Panc1 (cell line): ENCODE measurements around the gene CREBBP. TPM values are rescaled to one million over a fixed set of nuclear protein-coding genes. Genes with fewer than 3 reads are reported as not detected.

ENCODE experiments used
- ATAC-seq: fragments of 200-7000 bp; cut with Tn5 transposase; 2 replicates; pipeline ENCODE4 v1.9.1; 2020; ENCODE audit warnings: mild to moderate bottlenecking, moderate library complexity
- BruUV-seq: library from RNA; stranded (reverse); fragments of 400-500 nt; replicated peaks from 2 replicates; lab custom pipeline; 2021; lab: Mats Ljungman, UMichigan
- CTCF ChIA-PET: fragments of 300-600 bp; sonication (Branson Sonifier 250); formaldehyde crosslinking; loops from one replicate; lab custom pipeline; 2022; ENCODE audit warnings: antibody characterized with exemption; lab: Charles Lee
- POLR2A ChIA-PET: fragments of 300-600 bp; sonication (Branson Sonifier 250); formaldehyde crosslinking; loops from one replicate; lab custom pipeline; 2022; ENCODE audit warnings: antibody characterized with exemption; lab: Charles Lee
- DNase-seq: peaks from one replicate; pipeline ENCODE4 v3.0.0-alpha.2; 2010; ENCODE audit warnings: low read depth, low spot score
- H3K27ac ChIP-seq: 2 replicates; pipeline ENCODE4 v1.5.1; 2011; ENCODE audit warnings: mild to moderate bottlenecking, low read length, inconsistent platforms
- H3K27me3 ChIP-seq: fragments of 200-500 bp; sonication (Bioruptor generic); 2 replicates; pipeline ENCODE4 v1.6.0; 2014; ENCODE audit warnings: low read length, inconsistent platforms; ENCODE audit not compliant: control insufficient read depth, insufficient read depth
- H3K36me3 ChIP-seq: fragments of 200-500 bp; sonication (Bioruptor generic); 2 replicates; pipeline ENCODE4 v1.5.1; 2014; ENCODE audit warnings: inconsistent platforms, mild to moderate bottlenecking, low read length, moderate library complexity; ENCODE audit not compliant: control insufficient read depth, insufficient read depth
- H3K4me1 ChIP-seq: 2 replicates; pipeline ENCODE4 v1.5.1; 2011; ENCODE audit warnings: inconsistent platforms, mild to moderate bottlenecking, low read length, moderate library complexity; ENCODE audit not compliant: control insufficient read depth, insufficient read depth
- H3K4me3 ChIP-seq, 2 experiments: 2 replicates each; pipeline ENCODE4 v1.5.1; 2011 to 2012; ENCODE audit warnings: low read depth in 2 of 2, low read length in 2 of 2, mild to moderate bottlenecking in 2 of 2, inconsistent platforms in 1 of 2, moderate library complexity in 1 of 2
- H3K9me3 ChIP-seq: fragments of 200-500 bp; sonication (Bioruptor generic); 2 replicates; pipeline ENCODE4 v1.5.1; 2014; ENCODE audit warnings: low read depth, mild to moderate bottlenecking, inconsistent platforms, low read length, moderate library complexity; ENCODE audit not compliant: control insufficient read depth, insufficient read depth
- POLR2AphosphoS5 ChIP-seq: IDR thresholded peaks from 2 replicates; pipeline ENCODE4 v1.6.1; 2012; ENCODE audit warnings: mild to moderate bottlenecking, low read depth, low read length, moderate library complexity
- REST ChIP-seq, 2 experiments: IDR thresholded peaks; 2 replicates each; pipeline ENCODE4 v1.6.1; 2011 to 2012; ENCODE audit warnings: low read depth in 2 of 2, control low read depth in 1 of 2, low read length in 1 of 2, mild to moderate bottlenecking in 1 of 2, moderate library complexity in 1 of 2; ENCODE audit not compliant: insufficient read depth in 1 of 2
- SIN3A ChIP-seq: IDR thresholded peaks from 2 replicates; pipeline ENCODE4 v1.6.1; 2012; ENCODE audit warnings: low read depth, mild to moderate bottlenecking, low read length, moderate library complexity, borderline replicate concordance; ENCODE audit not compliant: insufficient read depth
- TCF7L2 ChIP-seq: IDR thresholded peaks from 2 replicates; pipeline ENCODE4 v1.6.1; 2011; ENCODE audit warnings: mild to moderate bottlenecking, low read depth, low read length, inconsistent platforms
- in situ Hi-C: cut with HindIII; loops from 2 replicates; pipeline ENCODE4 v1.10.0; 2016; ENCODE audit warnings: low sequenced_read_pairs, low pct_unique_long_range_greater_than_20kb
- intact Hi-C: fragments of 100-400 bp; cut with micrococcal nuclease; formaldehyde crosslinking; loops from one replicate; pipeline ENCODE4 v1.10.0; 2022; ENCODE audit not compliant: unreplicated experiment
- total RNA-seq: library from RNA; stranded (reverse); gene quantifications from one replicate; pipeline ENCODE4 v1.2.1, GENCODE V29; 2021; ENCODE audit not compliant: unreplicated experiment
- TF ChIP-seq, protein P1 (sequence below): fragments of 450-650 bp; IDR thresholded peaks from 2 replicates; pipeline ENCODE4 v1.5.1; 2017; ENCODE audit warnings: mild to moderate bottlenecking

CREBBP gene
- total RNA-seq, 1 experiment from 2014 or later, result 60.2 TPM

GRCh38 chr16:3740934-3741333 lies 139.6 kb downstream of the CREBBP start:
- no peaks in the 10 kb centered on the region for H3K27me3 ChIP-seq
- CTCF ChIA-PET, result no interaction called here
- in situ Hi-C loops (no loop called here), intact Hi-C loops (no loop called here)
- no peak overlapping the region for H3K4me3 ChIP-seq
- no TSS peak for BruUV-seq
- no peaks in the 10 kb centered on the region for H3K4me1 ChIP-seq
- DNase-seq (no peak), ATAC-seq (no peak)
- H3K27ac ChIP-seq, result no peak overlapping the region
- POLR2A ChIA-PET, result no interaction called here
- no peaks in the 10 kb centered on the region for H3K9me3 ChIP-seq
- peaks cover 9% of the 10 kb centered on the region for H3K36me3 ChIP-seq
- no peak for TF ChIP-seq POLR2AphosphoS5
- TF ChIP-seq REST (IDR thresholded peaks at IDR 0.05; ENCODE audit: insufficient read depth in 1 of 2, low read depth in 2 of 2, low read length in 1 of 2), result no peak
- no peak for TF ChIP-seq TCF7L2
- TF ChIP-seq, protein P1, sequence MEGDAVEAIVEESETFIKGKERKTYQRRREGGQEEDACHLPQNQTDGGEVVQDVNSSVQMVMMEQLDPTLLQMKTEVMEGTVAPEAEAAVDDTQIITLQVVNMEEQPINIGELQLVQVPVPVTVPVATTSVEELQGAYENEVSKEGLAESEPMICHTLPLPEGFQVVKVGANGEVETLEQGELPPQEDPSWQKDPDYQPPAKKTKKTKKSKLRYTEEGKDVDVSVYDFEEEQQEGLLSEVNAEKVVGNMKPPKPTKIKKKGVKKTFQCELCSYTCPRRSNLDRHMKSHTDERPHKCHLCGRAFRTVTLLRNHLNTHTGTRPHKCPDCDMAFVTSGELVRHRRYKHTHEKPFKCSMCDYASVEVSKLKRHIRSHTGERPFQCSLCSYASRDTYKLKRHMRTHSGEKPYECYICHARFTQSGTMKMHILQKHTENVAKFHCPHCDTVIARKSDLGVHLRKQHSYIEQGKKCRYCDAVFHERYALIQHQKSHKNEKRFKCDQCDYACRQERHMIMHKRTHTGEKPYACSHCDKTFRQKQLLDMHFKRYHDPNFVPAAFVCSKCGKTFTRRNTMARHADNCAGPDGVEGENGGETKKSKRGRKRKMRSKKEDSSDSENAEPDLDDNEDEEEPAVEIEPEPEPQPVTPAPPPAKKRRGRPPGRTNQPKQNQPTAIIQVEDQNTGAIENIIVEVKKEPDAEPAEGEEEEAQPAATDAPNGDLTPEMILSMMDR, result no peak
- no peak for TF ChIP-seq SIN3A

DNA sequence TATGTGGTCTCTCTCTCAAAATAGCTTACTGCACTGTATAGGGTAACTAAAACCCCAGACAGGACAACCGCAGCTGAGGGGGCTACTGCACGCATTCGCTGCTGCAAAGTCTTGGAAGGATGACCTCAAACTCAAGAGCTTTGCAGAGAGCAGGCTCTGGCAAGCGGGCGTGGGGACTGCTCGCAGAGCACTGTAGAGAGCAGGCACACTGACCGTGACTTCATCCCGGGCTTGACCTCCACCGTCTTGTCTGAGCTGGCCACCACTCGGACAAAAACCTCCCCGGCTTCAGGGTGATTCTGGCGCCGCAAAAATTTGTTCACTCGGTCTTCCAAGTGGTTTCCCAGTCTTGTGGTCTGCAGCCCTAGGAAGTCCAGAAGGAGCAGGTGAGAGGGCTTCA lies 140.3 kb downstream of the CREBBP start:
- Histone ChIP-seq H3K27me3 (no peaks in the 10 kb centered on the region), H3K4me1 (no peaks in the 10 kb centered on the region), H3K4me3 (no peak overlapping the region), H3K9me3 (no peaks in the 10 kb centered on the region), H3K36me3 (peaks cover 10% of the 10 kb centered on the region), H3K27ac (no peak overlapping the region)
- intact Hi-C loops (no loop called here), in situ Hi-C loops (no loop called here)
- TF ChIP-seq SIN3A, result no peak
- TF ChIP-seq, protein P1, result no peak
- no peak for TF ChIP-seq POLR2AphosphoS5
- no peak for TF ChIP-seq REST (IDR thresholded peaks at IDR 0.05; ENCODE audit: insufficient read depth in 1 of 2, low read depth in 2 of 2, low read length in 1 of 2)
- TF ChIP-seq TCF7L2, result no peak
- CTCF ChIA-PET, result no interaction called here
- ATAC-seq (no peak), DNase-seq (no peak)
- no TSS peak for BruUV-seq
- POLR2A ChIA-PET, result no interaction called here
